Subcutaneous adipose tissue (tissue), 4 donors: ENCODE measurements around the gene CCDC15. TPM values are rescaled to one million over a fixed set of nuclear protein-coding genes. Genes with fewer than 3 reads are reported as not detected.

Source experiments
- total RNA-seq, 4 donors: library from RNA; depleted of rRNA; stranded (reverse); fragments of >200 nt; gene quantifications; one replicate each; pipeline ENCODE4 v1.1.0, GENCODE V29; 2016
- TF ChIP-seq, protein P1 (sequence below): fragments of 450-650 bp; IDR thresholded peaks from one replicate; pipeline ENCODE4 v1.5.1; 2016; ENCODE audit warnings: low read depth, mild to moderate bottlenecking, control low read depth, antibody characterized with exemption, moderate library complexity

CCDC15 gene, protein sequence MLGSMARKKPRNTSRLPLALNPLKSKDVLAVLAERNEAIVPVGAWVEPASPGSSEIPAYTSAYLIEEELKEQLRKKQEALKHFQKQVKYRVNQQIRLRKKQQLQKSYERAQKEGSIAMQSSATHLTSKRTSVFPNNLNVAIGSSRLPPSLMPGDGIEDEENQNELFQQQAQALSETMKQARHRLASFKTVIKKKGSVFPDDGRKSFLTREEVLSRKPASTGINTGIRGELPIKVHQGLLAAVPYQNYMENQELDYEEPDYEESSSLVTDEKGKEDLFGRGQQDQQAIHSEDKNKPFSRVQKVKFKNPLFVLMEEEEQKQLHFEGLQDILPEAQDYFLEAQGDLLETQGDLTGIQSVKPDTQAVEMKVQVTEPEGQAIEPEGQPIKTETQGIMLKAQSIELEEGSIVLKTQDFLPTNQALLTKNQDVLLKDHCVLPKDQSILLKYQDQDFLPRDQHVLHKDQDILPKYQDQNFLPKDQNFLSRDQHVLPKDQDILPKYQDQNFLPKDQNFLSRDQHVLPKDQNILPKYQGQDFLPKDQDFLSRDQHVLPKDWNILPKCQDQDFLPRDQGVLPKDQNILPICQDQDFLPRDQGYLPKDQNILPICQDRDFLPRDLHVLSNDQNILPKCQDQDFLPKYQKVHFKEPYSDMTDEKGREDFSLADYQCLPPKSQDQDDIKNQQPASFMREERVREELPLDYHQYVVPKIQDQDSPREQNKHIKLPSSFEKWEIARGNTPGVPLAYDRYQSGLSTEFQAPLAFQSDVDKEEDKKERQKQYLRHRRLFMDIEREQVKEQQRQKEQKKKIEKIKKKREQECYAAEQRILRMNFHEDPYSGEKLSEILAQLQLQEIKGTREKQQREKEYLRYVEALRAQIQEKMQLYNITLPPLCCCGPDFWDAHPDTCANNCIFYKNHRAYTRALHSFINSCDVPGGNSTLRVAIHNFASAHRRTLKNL
- 1 to 10 TPM; 1.8 to 3.4 (median 2.6) TPM for total RNA-seq

- TF ChIP-seq, protein P1, sequence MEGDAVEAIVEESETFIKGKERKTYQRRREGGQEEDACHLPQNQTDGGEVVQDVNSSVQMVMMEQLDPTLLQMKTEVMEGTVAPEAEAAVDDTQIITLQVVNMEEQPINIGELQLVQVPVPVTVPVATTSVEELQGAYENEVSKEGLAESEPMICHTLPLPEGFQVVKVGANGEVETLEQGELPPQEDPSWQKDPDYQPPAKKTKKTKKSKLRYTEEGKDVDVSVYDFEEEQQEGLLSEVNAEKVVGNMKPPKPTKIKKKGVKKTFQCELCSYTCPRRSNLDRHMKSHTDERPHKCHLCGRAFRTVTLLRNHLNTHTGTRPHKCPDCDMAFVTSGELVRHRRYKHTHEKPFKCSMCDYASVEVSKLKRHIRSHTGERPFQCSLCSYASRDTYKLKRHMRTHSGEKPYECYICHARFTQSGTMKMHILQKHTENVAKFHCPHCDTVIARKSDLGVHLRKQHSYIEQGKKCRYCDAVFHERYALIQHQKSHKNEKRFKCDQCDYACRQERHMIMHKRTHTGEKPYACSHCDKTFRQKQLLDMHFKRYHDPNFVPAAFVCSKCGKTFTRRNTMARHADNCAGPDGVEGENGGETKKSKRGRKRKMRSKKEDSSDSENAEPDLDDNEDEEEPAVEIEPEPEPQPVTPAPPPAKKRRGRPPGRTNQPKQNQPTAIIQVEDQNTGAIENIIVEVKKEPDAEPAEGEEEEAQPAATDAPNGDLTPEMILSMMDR = no peak
Observed at GRCh38 chr11:124953753-124954589, at the start of gene CCDC15. TSS of gene CCDC15 (plus strand) at chr11:124954202. CDS start at chr11:124954733, 531 bp downstream.

DNA sequence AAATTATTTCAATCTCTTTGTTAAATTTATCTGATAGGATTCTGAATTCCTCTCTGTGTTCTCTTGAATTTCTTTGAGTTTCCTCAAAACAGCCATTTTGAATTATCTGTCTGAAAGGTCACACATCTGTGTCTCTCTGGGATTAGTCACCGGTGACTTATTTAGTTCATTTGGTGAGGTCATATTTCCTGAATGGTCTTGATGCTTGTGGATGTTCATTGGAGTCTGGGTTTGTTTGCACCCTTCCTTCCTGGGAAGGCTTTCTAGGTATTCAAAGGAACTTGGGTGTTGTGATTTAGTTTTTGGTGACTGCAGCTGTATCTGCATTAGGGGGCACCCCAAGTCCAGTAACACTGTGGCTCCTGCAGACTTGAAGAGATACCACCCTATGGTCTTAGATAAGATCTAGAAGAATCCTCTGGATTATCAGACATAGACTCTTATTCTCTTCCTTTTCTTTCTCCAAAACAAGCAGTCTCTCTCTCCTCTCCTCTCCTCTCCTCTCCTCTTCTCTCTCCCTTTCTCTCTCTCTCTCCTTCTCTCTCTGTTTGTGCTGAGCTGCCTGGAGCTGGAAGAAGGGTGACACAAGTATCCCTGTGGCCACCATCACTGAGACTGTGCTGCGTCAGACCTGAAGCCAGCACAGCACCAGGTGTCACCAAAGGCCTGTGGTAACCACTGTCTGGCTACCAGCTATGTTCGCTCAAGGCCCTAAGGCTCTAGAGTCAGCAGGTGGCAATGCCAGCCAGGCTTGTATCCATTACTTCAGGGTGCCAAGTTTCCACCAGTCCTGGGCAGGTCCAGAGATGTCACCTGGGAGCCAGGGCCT, 38.2 kb upstream of the CCDC15 start:
- TF ChIP-seq, protein P1 = no peak

DNA sequence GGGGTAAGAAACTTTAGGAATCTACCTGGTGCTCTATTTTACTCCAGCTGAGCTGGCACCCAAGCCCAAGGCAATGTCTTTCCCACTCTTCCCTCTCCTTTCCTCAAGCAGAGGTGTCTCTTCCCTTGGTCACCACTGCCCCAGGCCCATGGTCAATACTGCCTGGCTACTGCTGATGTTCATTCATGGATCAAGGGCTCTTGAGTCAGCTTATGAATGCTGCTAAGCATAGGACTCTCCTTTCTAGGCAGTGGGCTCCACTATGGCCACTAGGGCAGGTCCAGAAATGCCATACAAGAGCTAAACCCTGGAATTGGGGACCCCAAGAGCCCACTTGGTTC, 37.7 kb upstream of the CCDC15 start:
- TF ChIP-seq, protein P1 = no peak

- TF ChIP-seq, protein P1 = no peak
Observed at GRCh38 chr11:124917115-124917637, 36.8 kb upstream of the CCDC15 start.

DNA sequence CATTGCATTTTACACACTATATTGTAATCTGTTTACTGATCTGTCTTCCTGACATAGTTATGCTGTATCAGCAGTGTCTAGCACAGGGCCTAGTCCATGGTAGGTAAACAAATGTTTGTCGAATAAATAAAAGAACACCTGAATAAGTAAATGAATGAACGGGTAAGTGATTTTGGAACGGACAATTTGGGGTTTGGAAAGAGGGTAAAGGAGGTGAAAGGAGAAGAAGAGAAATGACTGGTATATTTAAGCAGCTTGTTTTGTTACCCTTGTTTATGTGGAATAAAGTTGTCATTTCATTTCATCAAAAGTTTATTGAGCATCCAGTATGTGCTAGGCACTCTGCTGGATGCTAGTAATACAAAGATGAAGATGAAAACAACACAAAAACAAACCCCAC, 35.1 kb upstream of the CCDC15 start, which contains the start of gene HEPN1:
Gene HEPN1 (plus strand): TSS at position 301 of the 400 bp plus-strand sequence.
- TF ChIP-seq, protein P1 = no peak

GRCh38 chr11:124919898-124920297, 34.1 kb upstream of the CCDC15 start:
- TF ChIP-seq, protein P1 = no peak
